HUES6 (cell line): ENCODE measurements around the gene NSMF.

Experiments used
- H3K27ac ChIP-seq: 2 replicates; pipeline ENCODE4 v1.7.0; 2013; ENCODE audit warnings: low read depth, mild to moderate bottlenecking, low read length, inconsistent platforms
- H3K27me3 ChIP-seq: 2 replicates; pipeline ENCODE4 v1.6.1; 2013; ENCODE audit warnings: low read length; ENCODE audit not compliant: control insufficient read depth, insufficient read depth
- H3K36me3 ChIP-seq: 2 replicates; pipeline ENCODE4 v1.6.1; 2013; ENCODE audit warnings: low read length; ENCODE audit not compliant: control insufficient read depth, insufficient read depth
- H3K4me1 ChIP-seq: 2 replicates; pipeline ENCODE4 v1.6.1; 2013; ENCODE audit warnings: low read length; ENCODE audit not compliant: control insufficient read depth, insufficient read depth
- H3K4me3 ChIP-seq: 2 replicates; pipeline ENCODE4 v1.5.1; 2013; ENCODE audit warnings: low read depth, low read length
- H3K9ac ChIP-seq: one replicate; pipeline ENCODE4 v1.6.1; 2013; ENCODE audit warnings: mild to moderate bottlenecking, low read length
- H3K9me3 ChIP-seq: 2 replicates; pipeline ENCODE4 v1.6.1; 2013; ENCODE audit warnings: low read depth, low read length; ENCODE audit not compliant: control insufficient read depth, insufficient read depth

NSMF gene

GRCh38 chr9:137459152-137459600 is at the start of gene NSMF:
Gene NSMF, minus strand, starts transcription at chr9:137459334. Its CDS starts 232 bp downstream, at chr9:137459102.
- no peak within 1 kb of the TSS for H3K27ac ChIP-seq
- H3K4me1 ChIP-seq = peaks cover 23% of the 10 kb centered on the region
- peaks cover 22% of the 10 kb centered on the region for H3K36me3 ChIP-seq
- peaks cover 3% of the 10 kb centered on the region; the same call in 1 of the 2 replicates for H3K9me3 ChIP-seq
- H3K4me3 ChIP-seq = peak within 1 kb of the TSS; percentile 72
- H3K27me3 ChIP-seq = no peaks in the 10 kb centered on the region; the same call in 1 of the 2 replicates
- H3K9ac ChIP-seq = peak within 1 kb of the TSS; percentile 50

- Histone ChIP-seq H3K9ac (no peak overlapping the region), H3K4me1 (no peaks in the 10 kb centered on the region), H3K27me3 (no peaks in the 10 kb centered on the region), H3K36me3 (no peaks in the 10 kb centered on the region), H3K4me3 (no peak overlapping the region), H3K27ac (no peak overlapping the region), H3K9me3 (0 out of 2 replicates have a peak, but pooled peaks cover 2% of the 10 kb centered on the region)
Observed at GRCh38 chr9:137506702-137507171, 47.6 kb upstream of the NSMF start.

DNA sequence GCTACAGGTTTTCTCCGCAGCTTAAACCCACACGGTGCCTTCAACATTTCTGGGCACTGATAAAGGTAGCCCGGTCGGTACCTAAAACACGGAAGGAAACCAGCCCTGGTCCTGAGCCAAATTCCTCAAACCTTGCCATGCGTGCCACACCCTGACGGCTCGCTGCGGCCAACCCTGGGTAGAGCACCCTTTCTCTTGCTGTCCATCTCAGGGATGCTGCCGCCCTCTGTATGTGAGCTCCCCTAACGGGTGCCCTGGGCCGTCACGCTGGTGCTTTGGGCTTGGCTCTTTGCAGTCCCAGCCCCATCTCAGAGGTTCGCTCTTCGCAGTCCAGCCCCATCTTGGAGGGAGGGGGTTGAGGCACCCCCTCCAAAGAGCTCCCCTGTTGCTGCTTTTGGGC is 47.1 kb upstream of the NSMF start:
- Histone ChIP-seq H3K4me3 (no peak overlapping the region), H3K9me3 (0 out of 2 replicates have a peak, but pooled peaks cover 2% of the 10 kb centered on the region), H3K36me3 (no peaks in the 10 kb centered on the region), H3K27ac (no peak overlapping the region), H3K27me3 (no peaks in the 10 kb centered on the region), H3K9ac (no peak overlapping the region), H3K4me1 (no peaks in the 10 kb centered on the region)

DNA sequence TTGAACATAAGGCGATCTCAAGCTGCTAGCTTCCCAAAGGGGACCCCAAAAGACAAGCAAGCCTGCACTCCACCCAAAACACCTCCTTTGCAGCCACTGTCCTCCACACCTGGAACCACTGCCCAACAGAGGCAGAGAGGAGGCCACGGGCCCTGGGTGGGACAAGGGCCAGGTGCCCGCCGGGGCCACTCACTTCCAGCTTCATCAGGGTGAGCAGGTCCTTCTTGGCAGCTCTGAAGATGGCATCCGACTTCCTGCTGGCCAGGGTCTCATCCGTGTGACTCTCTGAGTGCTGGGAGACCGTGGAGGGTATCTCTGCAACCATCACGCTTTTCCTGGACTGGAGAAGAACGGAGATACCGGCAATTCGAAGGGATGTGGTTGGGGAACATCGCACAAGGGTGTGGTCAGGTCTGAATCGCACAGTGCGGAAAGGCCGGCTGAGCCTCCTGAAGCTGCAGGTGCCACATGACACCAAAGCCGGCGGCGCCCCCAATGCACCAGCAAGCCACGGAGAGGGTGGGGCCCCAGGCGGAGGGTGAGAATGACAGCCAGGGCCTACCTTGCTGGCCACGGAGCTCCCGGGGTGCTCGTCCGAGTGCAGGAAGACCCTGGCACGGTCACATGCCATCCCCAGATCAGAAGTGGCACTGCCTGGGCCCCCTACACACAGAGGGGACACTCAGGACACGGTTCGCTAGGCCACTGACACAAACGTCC is 46.4 kb upstream of the NSMF start:
- H3K36me3 ChIP-seq = no peaks in the 10 kb centered on the region
- H3K9ac ChIP-seq = no peak overlapping the region
- no peaks in the 10 kb centered on the region for H3K4me1 ChIP-seq
- H3K9me3 ChIP-seq = 0 out of 2 replicates have a peak, but pooled peaks cover 2% of the 10 kb centered on the region
- no peak overlapping the region for H3K27ac ChIP-seq
- no peak overlapping the region for H3K4me3 ChIP-seq
- no peaks in the 10 kb centered on the region for H3K27me3 ChIP-seq

DNA sequence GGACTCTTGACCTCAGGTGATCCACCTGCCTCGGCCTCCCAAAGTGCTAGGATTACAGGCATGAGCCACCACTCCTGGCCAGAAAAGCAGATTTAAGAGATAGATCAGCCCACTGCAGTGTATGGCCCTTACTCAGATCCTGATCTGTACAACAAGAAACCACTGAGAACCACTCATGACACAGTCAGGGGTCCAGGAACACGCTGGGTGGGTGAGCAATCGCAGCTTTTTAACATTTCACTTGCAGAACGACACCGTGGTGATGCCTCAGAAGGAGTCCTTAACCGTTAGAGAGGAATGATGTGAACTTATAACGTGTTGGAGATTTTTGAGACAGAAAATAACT is 45.3 kb upstream of the NSMF start:
- Histone ChIP-seq H3K4me1 (no peaks in the 10 kb centered on the region), H3K4me3 (no peak overlapping the region), H3K27ac (no peak overlapping the region), H3K9me3 (0 out of 2 replicates have a peak, but pooled peaks cover 2% of the 10 kb centered on the region), H3K36me3 (no peaks in the 10 kb centered on the region), H3K9ac (no peak overlapping the region), H3K27me3 (no peaks in the 10 kb centered on the region)

DNA sequence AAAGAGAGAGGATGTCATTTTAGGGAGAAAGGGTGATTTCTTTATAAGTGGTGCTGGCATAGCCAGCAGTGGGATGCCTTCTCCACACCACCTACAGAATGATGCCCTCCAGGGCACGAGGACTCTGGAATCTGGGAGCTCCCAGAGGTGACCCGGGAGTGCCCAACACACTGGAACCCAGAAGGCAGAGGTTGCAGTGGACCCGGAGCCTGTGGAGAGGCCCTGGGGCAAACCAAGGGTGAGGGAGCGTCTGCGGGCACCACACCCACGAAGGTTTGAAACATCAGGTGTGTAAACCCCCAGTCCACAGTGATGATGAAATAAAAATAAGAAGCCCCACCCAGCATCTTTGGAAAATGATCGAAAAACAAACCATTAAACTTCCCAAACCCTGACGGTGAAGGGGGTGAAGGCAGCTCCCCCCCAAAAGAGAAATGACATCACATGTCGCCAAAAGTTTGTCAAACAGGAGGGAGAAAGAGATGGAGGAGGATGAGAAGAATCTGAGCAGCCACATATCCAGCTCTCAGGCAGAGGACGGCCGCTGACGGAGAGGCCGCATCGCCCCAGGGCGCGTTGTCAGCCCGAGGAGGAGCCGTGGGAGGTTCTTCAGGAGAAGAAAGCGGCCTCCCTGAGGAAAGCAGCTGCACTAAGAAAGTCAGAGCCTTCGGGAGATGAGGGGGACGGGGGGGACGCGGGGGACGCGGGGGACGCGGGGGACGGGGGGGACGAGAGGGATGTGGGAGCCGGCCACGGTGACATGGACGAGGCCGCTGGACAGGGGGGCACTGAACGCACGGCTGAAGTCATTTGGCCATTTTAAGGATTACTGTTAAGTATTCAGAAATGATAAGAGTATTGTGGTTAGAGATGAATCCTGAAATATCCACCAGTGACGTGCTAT is 43.1 kb upstream of the NSMF start:
- no peak overlapping the region for H3K4me3 ChIP-seq
- H3K9me3 ChIP-seq = 0 out of 2 replicates have a peak, but pooled peaks cover 2% of the 10 kb centered on the region
- H3K36me3 ChIP-seq = no peaks in the 10 kb centered on the region
- H3K9ac ChIP-seq = no peak overlapping the region
- no peaks in the 10 kb centered on the region for H3K4me1 ChIP-seq
- no peaks in the 10 kb centered on the region for H3K27me3 ChIP-seq
- H3K27ac ChIP-seq = no peak overlapping the region

DNA sequence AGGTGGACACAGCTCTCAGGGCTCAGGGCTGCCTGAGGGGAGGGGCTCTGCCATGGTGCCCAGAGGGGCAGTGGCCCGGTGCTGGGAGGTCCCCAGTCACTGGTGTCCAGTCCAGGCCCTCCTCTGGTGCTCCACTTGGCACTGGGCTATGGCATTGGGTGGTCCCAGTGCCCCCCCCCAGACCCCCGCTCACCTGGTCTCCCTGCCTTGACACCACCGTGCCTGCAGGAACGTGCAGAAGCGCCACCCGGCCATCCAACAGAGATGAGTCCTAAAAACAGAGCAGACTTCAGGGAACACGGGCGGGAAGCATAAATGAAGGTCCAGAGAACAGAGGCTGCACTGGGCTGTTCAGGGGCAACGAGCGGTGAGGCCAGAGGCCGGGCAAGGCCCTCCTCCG is 42.3 kb upstream of the NSMF start:
- Histone ChIP-seq H3K9me3 (0 out of 2 replicates have a peak, but pooled peaks cover 2% of the 10 kb centered on the region), H3K27me3 (no peaks in the 10 kb centered on the region), H3K9ac (no peak overlapping the region), H3K36me3 (no peaks in the 10 kb centered on the region), H3K4me1 (no peaks in the 10 kb centered on the region), H3K27ac (no peak overlapping the region), H3K4me3 (no peak overlapping the region)

- Histone ChIP-seq H3K36me3 (no peaks in the 10 kb centered on the region), H3K27ac (no peak overlapping the region), H3K4me3 (no peak overlapping the region), H3K27me3 (no peaks in the 10 kb centered on the region), H3K9ac (no peak overlapping the region), H3K4me1 (no peaks in the 10 kb centered on the region), H3K9me3 (0 out of 2 replicates have a peak, but pooled peaks cover 2% of the 10 kb centered on the region)
Observed at GRCh38 chr9:137500666-137501397, 41.7 kb upstream of the NSMF start.

GRCh38 chr9:137499858-137500661 is 40.9 kb upstream of the NSMF start:
- no peak overlapping the region for H3K9ac ChIP-seq
- 0 out of 2 replicates have a peak, but pooled peaks cover 2% of the 10 kb centered on the region for H3K9me3 ChIP-seq
- H3K27me3 ChIP-seq = no peaks in the 10 kb centered on the region
- H3K36me3 ChIP-seq = no peaks in the 10 kb centered on the region
- no peak overlapping the region for H3K4me3 ChIP-seq
- no peaks in the 10 kb centered on the region for H3K4me1 ChIP-seq
- H3K27ac ChIP-seq = no peak overlapping the region

GRCh38 chr9:137499416-137499815 is 40.3 kb upstream of the NSMF start:
- no peak overlapping the region for H3K27ac ChIP-seq
- no peaks in the 10 kb centered on the region for H3K36me3 ChIP-seq
- 0 out of 2 replicates have a peak, but pooled peaks cover 1% of the 10 kb centered on the region for H3K9me3 ChIP-seq
- H3K9ac ChIP-seq = no peak overlapping the region
- no peaks in the 10 kb centered on the region for H3K27me3 ChIP-seq
- no peak overlapping the region for H3K4me3 ChIP-seq
- H3K4me1 ChIP-seq = no peaks in the 10 kb centered on the region
